ENCODE results near the gene ENDOD1.

ENDOD1 gene

DNA sequence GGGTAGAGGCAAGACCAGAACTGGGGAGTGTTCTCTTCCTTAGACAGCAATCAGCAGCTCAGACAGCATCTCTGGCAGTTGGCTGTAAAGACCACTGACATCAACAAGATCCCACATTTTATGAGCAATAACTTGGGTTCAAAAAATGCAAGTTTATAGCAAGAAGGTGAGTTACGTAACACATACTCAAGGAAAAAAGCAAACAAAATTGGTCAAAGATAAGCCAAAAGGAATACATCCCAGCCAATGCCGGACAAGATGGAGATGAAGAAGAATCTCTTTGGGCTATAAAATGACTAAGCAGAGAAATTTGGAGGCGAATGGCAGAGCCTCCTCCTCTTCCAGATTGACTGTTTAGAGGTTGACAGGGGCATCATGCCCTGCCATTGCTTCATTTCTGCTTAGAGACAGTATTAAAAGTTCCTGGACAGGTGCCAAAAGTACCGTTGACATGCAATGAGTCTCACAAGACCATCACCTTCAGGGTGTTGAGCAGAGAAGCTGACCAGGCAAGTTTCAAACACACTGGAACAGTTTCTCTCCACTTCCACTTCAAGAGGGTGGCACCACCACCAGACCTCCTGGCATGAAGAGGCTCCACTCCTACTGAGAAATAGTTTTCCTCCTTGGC, 55.9 kb downstream of the ENDOD1 start:
- DNase-seq = no peak

DNA sequence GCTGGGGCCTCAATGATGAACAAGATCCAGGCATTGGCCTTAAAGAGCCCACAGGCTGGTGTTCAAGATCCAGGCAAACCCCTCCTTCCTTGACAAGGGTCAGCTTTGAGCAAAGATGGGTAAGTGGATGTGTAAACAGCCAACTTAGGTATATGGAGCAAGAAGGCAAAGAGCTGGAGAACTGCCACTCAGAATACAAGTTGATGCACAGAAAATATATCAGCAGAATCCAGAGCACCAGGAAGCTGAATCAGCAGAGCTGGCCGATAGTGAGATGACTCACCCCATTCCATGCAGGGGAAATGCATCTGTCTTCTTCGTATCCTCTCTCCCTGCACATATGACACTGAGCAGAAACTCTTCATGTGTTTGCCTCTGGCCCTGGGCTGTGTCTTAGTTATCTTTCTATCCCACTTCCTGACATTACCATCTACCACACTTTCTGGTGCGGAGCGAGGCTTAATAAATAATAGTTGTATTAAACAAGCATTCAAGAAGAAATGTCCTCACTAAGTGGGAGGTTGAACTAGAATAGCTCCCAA, 57.8 kb downstream of the ENDOD1 start:
- peak; percentile 49 for DNase-seq

DNA sequence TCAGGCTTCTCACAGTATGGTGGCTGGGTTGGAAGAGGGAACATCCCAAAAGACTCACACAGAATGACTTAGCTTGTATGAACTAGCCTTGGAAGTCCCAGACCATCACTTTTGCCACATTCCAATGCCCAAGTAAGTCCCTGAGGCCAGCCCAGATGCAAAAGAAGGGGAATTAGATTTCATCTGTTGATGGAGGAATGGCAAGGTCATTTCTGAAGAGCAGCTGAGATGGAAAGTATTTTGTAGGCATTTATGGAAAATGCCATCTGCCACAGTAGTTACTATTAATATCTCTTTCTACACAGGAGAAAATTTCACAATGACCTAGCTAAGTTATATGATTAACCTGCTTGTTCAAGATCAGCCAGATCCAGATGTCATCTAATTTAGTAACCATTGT, 58.8 kb downstream of the ENDOD1 start:
- DNase-seq = no peak

DNA sequence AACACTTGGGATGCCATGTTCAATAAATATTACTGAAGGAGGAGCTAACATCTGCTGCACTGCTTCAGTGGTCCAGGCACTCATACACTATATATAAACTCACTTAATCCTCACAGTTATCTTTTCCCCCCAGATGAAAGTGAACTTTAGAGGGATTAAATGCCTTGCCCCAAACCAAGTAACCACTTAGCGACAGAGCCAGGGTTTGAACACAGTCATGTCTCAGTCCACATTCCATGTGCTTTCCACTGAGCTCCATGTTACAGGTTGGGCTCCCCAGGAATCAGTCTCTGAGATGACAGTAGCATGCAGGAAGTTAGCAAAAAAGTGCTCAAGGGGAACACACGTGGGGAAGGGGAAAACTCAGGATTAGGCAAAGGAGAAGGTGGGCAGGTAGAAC, 59.3 kb downstream of the ENDOD1 start:
- no peak for DNase-seq

DNA sequence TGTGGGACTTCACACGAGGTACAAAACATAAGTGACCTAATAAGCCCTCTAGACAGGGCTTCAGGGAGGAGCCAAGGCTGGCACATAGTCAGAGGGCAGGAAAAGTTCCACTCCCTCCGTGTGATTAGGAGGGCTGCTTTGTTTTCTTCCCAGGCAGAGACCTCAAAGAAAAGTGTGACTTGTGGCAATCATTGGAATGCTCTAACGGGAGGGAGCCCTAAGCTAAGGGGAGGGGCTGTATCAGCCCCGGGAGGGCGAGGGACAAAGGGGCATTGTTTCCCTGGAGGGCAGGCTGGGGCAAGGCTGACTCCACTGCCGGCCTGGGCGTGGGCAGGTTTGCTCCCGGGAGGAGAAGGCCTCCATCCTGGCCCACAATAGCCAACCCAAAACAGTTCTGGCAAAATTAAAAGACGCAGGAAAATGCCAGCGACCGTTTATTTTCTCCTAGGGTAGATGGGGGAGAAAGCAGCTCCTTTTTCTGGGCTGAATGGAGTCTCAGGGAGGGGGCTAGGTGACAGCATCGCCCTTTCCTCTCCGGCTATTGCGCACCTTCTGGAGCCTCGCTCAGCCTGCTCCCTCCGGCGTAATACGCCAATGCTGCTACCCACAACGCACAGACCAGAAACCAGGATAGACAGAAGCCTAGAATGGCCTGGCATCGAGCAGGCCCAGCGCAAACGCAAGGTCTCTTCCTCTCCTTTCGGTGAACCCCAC, 60.2 kb downstream of the ENDOD1 start:
- no peak for DNase-seq

DNA sequence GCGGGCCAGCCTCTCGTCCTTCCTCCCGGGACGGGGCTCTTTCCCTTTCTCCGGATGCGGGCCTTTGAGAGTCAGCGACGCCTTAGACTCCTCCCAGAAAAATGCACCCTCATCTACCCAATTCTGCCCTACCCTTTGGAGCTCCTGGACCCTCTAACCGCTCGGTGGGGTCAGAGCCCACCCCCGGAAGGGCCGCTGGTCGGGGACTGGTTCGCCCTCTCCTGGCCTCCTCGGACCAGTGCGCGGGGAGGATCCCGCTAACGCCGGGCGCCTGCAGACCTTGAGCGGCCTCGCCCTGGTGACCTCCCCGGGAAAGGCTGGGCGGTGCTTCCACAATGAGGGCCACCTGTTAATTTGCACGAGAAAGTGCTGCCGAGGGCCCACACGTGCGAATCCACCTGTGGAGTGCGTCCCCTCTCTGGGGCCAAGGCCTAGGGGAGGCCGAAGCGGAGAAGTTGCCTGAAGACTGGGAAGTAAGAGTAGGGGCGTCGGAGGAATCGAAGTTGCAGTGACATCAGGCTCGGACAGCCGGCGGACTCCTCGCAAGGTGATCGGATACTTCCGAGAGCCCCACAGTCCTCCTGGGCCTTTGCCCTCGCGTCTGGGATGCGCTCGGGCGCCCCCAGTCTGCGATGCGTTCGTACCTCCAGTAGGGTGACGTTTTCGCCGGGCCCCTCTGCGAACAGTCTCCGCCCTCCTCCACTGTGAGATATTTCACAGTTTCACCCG, 61.5 kb downstream of the ENDOD1 start:
- DNase-seq = peak; percentile 94

DNA sequence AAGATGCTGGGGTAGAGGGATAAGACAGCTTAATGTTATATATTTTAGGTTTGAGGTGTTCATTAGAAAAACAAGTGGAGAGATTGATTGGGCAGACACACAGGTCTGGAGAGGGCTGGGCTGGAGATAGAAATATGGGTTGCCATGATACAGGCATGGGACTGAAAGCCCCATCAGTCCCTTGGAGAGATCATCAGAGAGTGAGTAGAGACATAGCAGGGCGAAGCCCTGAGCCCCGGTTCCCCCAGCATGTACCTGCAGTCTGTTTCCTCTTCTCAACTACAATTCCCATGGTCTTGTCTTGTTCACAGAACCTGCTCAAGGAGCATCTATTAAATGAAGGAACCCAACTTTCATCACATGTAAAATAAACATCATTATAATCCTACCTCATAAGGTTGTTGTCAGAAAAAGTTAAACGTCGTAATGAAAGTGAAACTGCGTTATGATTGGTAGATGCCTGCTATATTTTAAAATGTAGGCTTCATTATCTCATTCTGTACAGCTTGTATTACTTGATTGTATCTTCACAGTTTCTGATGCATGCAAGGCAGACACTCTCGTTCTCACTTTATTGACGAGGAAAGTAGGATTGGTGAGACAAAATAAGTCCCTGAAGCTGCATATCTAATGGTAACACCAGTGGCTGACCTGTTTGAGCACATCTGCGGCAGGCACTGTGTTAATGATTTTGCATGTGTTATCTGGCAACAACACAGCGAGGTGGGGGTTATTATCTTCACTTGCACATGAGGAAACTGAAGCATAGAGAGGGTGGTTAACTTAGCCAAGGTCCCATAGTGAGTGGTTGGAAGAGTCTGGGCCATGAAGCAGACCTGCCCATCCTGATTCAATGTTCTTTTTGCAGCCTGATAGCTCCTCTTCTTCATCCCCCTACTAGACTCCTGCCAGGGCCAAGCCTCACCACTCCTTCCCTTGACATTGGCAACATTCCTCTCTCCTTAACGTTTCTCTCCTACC, 63.5 kb downstream of the ENDOD1 start:
- DNase-seq = peak; percentile 58

DNA sequence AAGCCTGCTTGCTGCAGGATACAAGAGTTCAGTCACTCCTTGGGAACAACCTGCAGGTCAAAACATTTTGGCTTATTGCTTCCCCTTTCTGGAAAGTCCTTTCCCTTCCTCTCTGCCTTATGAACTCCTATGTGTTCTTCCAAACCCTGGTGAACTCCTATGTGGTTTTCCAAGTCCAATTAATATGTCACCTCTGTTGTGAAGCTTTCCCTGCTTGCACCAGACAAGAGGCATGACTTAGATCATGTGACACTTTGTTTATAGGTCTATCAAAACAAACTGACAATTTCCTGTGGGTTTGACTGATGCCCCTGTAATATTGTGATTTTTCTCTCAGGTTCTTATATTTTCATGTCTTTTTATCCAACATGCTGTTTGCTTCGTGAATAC, 64.2 kb downstream of the ENDOD1 start:
- no peak for DNase-seq

DNA sequence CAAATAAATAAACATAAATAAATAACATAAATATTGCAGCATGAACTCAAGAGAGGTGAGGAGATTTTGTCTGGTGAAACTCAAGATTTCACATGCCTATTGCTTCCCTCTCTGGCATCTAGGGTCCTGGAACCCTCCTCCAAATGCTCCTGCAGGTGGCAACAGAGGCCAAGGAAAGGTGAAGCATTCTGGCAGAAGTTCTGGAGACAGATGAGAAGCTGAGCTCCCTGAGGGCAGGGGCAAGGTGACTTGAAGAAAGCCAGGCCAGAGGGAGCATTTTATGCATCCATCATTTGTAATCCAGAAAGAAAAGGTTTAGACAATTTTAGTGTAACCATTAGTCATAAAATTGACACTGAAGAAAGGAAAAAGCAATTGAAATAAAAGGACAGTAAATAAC, 64.9 kb downstream of the ENDOD1 start:
- peak; percentile 74 for DNase-seq

DNA sequence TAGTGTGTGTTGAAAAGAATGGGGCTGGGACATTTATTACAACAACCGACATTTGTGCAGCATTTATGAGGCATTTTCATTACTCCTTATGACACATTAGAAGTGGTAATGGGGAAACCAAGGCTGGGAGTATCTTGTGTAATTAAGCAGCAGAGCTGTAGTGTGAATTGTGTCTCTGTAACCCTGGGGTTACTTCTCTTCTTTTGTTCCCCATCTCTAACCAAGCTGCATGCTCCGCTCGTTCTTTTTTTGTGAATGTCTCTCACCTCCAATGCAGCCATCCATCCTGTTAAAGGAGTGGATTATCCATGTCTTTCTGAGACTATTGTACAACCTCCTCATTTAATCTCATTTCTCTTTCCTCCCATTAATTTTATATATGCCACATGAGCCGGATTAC, 65.7 kb downstream of the ENDOD1 start:
- no peak for DNase-seq

DNA sequence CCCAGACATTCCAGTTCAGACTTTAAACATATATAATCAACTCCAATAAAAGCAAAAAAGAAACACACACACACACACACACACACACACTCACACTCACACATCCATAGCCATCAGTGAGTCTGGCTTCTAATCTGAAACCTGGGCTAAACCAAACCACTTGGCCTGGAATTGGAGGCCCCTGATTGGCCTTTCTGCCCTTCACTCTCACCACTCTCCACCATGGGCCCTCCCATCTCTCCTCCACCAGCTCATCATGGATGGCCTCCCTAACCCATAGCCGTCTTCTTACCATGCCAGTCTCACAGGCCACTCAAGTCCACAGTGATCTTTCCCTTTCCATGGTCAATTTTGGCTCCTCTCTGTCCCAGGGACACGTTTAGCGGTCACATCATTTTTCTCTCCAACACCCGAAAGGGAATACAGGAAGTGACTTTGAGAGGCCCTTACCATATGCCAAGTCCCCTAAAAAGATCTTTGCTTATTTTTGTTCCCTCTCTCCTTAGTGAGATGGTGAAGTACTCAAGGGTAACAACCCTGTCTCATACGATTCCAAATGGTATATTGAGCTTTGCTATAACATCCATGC, 66.6 kb downstream of the ENDOD1 start:
- no peak for DNase-seq

DNA sequence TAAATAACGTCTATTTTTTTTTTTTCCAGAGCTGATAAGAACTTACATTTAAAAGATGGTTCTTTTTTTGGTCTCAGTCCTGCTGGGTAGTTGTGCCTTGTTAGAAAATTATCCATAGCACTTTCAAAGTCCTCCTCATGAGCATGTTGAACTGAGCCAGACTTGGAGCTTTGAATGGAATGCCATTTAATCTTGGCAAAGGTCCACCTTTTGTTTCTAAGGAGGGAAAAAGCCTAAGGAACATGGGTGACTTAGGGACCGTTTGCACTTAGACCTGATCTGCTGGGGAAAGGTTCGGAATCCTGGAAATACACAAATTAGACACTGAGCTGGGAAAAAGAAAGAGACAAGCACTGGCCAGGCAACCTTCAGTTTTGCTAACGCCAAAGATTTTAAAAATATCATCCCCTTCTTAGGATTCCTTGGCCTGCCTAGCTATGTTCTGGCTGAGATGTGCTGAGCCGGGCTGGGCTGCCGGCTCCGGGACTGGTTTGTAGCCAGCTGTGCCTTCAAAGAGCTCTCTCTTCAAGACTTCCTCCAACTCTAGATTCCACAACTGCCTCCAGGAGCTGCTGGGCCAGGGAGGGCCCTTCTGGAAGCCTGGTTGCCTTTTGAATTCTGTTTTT, 67.4 kb downstream of the ENDOD1 start:
- DNase-seq = no peak

DNA sequence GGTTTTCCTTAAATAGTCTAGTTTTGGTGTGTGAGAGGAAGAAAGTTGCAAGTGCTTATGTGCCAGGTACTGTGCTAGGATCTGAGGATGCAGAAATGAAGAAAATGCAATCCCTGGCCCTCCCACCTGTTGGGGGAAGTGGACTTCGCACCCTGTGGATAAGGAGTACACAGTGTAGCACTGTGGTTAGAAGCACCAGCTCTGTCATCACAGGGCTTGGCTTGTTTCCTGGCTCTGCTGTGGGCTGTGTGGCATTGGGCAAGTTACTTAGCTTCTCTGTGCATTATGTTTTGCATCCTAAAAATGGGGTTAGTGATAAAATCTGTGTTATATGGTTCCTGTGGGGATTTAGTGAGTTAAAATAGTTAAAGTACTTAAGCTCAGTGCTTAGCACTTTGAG, 68.2 kb downstream of the ENDOD1 start:
- DNase-seq = peak; percentile 30

DNA sequence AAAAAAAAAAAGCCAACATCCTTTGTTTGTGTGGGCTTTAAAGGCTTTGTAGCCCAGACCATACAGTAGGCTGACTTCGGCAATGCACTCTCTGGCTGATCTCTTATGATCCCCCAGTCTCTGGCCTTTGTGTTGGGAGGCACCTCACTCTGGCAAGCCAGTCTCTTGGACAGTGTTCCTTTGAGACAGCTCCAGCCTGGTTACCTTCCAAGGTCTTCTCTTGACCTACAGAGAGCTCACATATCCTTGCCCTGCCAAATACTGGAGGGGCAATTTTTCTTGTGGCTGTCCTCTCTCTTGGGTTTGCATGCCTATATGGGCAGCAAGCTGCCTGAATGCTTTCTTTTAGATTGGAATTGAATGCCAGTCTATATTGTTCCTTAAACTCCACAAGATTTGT, 71.6 kb downstream of the ENDOD1 start:
- no peak for DNase-seq

DNA sequence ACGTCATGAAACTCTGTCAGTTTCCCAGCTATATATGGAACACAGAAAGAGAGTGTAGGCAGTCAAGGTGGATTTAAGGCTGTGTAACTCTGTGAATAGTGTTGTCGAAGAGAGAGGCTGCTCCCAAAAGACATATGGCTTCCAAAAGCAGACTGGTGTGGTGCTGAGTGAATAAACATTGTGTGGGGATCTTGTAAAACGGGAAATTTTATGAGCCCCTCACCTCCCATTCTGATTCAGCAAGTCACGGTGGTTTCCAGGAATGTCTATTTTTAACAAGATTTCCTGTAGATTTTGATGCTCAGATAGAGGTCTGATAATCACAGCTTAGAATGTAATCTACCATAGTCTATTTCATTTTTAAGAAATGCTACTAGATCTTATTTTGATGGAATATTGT, 73.5 kb downstream of the ENDOD1 start:
- DNase-seq = no peak

DNA sequence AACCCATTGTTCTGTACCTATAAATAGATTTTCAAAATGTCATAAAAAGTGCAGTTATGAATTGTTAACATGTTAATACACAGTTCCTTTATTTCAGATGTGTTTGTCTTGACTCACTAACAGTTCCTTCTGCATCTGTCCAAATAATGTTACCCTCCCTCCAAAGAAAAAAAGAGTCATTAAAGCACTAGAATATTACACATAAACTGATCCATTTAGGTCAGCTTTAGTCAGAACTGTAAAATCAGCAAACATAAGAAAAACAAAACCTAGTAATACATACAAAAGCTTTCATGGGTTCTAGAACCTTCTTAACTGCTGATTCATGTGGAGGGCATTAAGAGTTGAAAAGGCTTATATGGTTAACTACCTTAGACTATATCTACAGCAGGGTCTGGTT, 76.0 kb downstream of the ENDOD1 start:
- no peak for DNase-seq

DNA sequence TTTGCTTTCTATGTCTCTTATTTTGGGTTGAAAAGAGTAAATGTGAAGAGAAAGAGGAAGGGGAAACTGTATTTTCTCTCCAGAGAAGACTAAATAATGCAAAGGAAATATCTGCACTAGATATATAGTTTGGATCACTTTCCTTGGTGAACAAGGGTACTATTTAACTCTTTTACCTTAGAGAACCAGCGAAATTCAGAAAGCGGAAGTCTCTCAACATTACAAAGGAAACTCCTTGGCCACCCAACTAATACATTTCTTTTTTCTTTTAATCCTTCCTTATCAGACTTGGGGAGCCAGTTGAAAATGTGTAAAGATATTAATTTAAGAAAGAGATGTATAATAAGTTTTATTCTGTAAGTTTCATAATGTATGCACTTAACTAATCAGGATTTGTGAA, 77.1 kb downstream of the ENDOD1 start:
- no peak for DNase-seq

DNA sequence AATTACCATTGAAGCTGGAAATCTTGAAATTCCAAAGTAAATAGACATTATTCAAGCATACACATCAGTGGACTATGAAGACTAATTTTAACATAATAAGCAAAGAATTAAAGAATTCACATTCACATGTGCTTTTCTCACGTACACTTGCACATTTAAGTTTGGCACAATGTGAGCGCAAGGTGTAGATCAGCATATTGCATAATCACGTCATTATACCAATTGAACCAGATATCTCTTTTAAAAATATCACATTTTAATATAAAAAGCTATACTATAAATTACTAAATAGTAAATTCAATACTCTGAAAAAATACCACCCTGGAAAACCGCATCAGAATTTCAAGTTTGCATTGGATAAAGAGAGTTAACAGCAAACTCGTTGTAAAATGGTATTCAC, 80.6 kb downstream of the ENDOD1 start:
- DNase-seq = no peak

DNA sequence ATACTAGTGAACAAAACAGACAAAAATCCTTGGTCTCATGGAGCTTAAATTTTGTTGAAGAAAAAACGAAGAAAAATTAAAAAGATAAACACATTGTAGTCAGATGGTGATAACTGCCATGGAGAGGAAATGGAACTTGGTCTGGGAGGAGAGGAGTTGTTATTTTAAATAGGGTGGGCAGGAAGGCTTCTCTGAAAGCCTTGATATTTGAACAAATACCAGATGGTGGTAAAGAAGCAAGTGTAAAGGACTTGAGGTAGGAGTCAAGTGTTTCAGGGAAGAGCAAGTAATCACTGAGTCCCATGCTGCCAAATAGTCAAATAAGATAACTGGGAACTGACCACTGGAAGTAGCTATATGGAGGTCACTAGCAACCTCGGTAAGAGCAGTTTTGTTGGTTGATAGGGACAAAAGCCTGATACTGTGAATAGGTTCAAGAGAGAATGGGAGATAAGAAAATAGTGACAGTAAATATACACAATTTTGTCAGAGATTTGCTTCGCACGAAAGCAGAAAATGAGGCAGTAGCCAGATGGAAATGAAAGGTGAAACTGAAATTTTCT, 86.3 kb downstream of the ENDOD1 start:
- DNase-seq = no peak
